ENCODE measurements around the gene RPH3AL. TPM values are rescaled to one million over a fixed set of nuclear protein-coding genes. Genes with fewer than 3 reads are reported as not detected.

RPH3AL gene
- total RNA-seq, 2 experiments from 2014 or later, result 2.4 to 2.8 TPM

DNA sequence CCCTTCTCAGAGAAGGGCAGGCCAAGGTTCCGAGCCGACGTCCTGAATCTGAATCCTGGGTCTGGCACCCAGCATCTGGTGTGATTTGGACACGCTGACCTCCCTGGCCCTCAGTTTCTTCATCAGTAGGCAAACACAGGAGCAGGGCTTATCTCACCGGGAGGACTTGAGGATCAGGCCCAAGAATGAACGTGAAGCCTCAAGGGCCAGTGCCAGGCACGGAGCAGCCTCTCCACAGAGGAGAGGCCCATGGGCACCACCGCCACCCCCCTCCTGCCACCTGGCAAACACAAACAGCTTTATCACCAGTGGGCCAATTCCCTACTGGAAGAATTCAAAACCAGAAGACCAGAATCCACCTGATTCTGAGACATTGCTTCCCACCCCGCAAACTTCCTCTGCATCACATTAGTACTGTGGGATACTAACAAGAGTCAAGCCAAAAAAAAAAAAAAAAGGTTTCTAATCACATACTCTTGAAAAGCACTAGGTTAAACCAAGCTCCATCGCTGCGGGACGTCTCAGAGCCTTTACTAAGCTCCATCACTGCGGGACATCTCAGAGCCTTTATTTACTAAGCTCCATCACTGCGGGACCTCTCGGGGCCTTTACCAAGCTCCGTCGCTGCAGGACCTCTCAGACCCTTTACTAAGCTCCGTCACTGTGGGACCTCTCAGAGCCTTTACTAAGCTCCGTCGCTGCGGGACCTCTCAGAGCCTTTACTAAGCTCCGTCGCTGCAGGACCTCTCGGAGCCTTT lies 103.2 kb downstream of the RPH3AL start:
- ATAC-seq (ENCODE audit: poor library complexity), result no peak
- Histone ChIP-seq H3K27me3 (ENCODE audit: control insufficient read depth in 1 of 2, insufficient read depth in 2 of 2, low read length in 2 of 2) (no peaks in the 10 kb centered on the region), H3K4me3 (ENCODE audit: low read length) (no peak overlapping the region), H3K27ac (ENCODE audit: low read depth in 1 of 2, low read length in 2 of 2) (no peak overlapping the region), H3K36me3 (ENCODE audit: insufficient read depth, low read length) (no peaks in the 10 kb centered on the region), H3K9me3 (ENCODE audit: control insufficient read depth in 1 of 2, insufficient read depth in 1 of 2, low read length in 2 of 2) (no peaks in the 10 kb centered on the region), H3K4me1 (ENCODE audit: insufficient read depth, low read length) (no peaks in the 10 kb centered on the region)
- H3K27ac Mint-ChIP-seq, result no peak overlapping the region
- no peak overlapping the region for H3K4me3 Mint-ChIP-seq
- DNase-seq, result no peak
- TF ChIP-seq, protein P1, sequence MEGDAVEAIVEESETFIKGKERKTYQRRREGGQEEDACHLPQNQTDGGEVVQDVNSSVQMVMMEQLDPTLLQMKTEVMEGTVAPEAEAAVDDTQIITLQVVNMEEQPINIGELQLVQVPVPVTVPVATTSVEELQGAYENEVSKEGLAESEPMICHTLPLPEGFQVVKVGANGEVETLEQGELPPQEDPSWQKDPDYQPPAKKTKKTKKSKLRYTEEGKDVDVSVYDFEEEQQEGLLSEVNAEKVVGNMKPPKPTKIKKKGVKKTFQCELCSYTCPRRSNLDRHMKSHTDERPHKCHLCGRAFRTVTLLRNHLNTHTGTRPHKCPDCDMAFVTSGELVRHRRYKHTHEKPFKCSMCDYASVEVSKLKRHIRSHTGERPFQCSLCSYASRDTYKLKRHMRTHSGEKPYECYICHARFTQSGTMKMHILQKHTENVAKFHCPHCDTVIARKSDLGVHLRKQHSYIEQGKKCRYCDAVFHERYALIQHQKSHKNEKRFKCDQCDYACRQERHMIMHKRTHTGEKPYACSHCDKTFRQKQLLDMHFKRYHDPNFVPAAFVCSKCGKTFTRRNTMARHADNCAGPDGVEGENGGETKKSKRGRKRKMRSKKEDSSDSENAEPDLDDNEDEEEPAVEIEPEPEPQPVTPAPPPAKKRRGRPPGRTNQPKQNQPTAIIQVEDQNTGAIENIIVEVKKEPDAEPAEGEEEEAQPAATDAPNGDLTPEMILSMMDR (IDR thresholded peaks at IDR 0.05), result no peak
- ChIA-PET POLR2A (no interaction called here), CTCF (no interaction called here)
- H3K36me3 Mint-ChIP-seq (ENCODE audit: low read depth), result no peaks in the 10 kb centered on the region
- H3K4me1 Mint-ChIP-seq (ENCODE audit: low read depth), result no peaks in the 10 kb centered on the region
- no peaks in the 10 kb centered on the region for H3K9me3 Mint-ChIP-seq
- no peaks in the 10 kb centered on the region for H3K27me3 Mint-ChIP-seq
- intact Hi-C loops (cut with DNase I, micrococcal nuclease), result no loop called here

DNA sequence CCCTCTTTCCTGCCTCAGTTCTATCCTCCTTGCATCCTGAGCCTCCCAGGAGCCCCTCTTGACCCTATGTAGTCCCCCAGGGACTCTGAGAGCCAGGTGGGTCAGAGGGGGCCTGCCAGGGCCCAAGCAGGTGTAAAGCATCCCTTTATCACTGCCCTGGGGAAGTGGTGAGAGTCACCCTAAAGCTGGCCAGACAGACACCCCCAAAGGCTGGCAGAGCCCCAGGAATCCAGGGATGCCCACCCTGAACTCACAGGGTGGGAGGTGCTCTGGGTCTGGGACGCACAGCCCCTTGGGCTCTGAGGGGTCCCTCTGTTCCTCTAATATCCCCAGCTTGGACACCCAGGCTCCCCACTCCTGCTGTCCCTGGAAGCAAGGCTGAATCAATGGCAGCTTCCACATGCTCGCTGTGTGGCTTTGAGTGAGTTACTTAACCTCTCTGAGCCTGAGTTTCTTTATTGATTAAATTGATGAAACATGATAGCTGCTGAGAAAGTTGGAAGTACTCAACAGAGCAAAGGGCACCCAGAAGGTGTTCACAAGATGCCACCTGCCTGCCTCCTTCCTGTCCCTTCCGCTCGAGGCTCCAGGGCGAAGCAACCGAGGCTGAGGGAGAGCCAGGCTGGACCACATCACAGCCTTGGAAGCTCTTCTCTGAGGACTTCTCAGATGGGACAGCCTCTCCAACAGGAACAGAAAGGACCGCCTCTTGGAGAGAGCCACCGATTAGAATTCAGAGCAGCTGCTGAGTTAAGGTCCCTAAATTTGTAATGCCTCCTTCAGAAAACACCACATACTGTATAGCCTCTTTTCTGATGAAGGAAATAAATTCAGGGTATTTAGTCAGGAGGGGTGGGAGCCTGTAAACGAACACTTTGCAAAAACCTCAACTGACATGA lies 104.0 kb downstream of the RPH3AL start:
- ChIA-PET POLR2A (no interaction called here), CTCF (no interaction called here)
- no peaks in the 10 kb centered on the region for H3K9me3 ChIP-seq (ENCODE audit: control insufficient read depth in 1 of 2, insufficient read depth in 1 of 2, low read length in 2 of 2)
- H3K27ac ChIP-seq (ENCODE audit: low read depth in 1 of 2, low read length in 2 of 2), result no peak overlapping the region
- Mint-ChIP-seq H3K9me3 (no peaks in the 10 kb centered on the region), H3K36me3 (ENCODE audit: low read depth) (no peaks in the 10 kb centered on the region), H3K4me1 (ENCODE audit: low read depth) (no peaks in the 10 kb centered on the region), H3K27ac (no peak overlapping the region), H3K27me3 (no peaks in the 10 kb centered on the region), H3K4me3 (no peak overlapping the region)
- no peaks in the 10 kb centered on the region for H3K4me1 ChIP-seq (ENCODE audit: insufficient read depth, low read length)
- intact Hi-C loops (cut with DNase I, micrococcal nuclease), result no loop called here
- TF ChIP-seq, protein P1 (IDR thresholded peaks at IDR 0.05), result no peak
- ATAC-seq (ENCODE audit: poor library complexity) (no peak), DNase-seq (no peak)
- no peak overlapping the region for H3K4me3 ChIP-seq (ENCODE audit: low read length)
- no peaks in the 10 kb centered on the region for H3K27me3 ChIP-seq (ENCODE audit: control insufficient read depth in 1 of 2, insufficient read depth in 2 of 2, low read length in 2 of 2)
- no peaks in the 10 kb centered on the region for H3K36me3 ChIP-seq (ENCODE audit: insufficient read depth, low read length)

GRCh38 chr17:247767-248166 lies 104.8 kb downstream of the RPH3AL start:
- H3K9me3 ChIP-seq (ENCODE audit: control insufficient read depth in 1 of 2, insufficient read depth in 1 of 2, low read length in 2 of 2), result no peaks in the 10 kb centered on the region
- H3K27ac ChIP-seq (ENCODE audit: low read depth in 1 of 2, low read length in 2 of 2), result no peak overlapping the region
- no peak overlapping the region for H3K4me3 Mint-ChIP-seq
- ChIA-PET POLR2A (no interaction called here), CTCF (no interaction called here)
- H3K27me3 ChIP-seq (ENCODE audit: control insufficient read depth in 1 of 2, insufficient read depth in 2 of 2, low read length in 2 of 2), result no peaks in the 10 kb centered on the region
- no peaks in the 10 kb centered on the region for H3K4me1 ChIP-seq (ENCODE audit: insufficient read depth, low read length)
- no peaks in the 10 kb centered on the region for H3K36me3 Mint-ChIP-seq (ENCODE audit: low read depth)
- intact Hi-C loops (cut with DNase I, micrococcal nuclease), result no loop called here
- no peaks in the 10 kb centered on the region for H3K27me3 Mint-ChIP-seq
- no peak overlapping the region for H3K4me3 ChIP-seq (ENCODE audit: low read length)
- H3K36me3 ChIP-seq (ENCODE audit: insufficient read depth, low read length), result no peaks in the 10 kb centered on the region
- ATAC-seq (ENCODE audit: poor library complexity) (no peak), DNase-seq (no peak)
- H3K27ac Mint-ChIP-seq, result no peak overlapping the region
- no peaks in the 10 kb centered on the region for H3K9me3 Mint-ChIP-seq
- TF ChIP-seq, protein P1 (IDR thresholded peaks at IDR 0.05), result no peak
- no peaks in the 10 kb centered on the region for H3K4me1 Mint-ChIP-seq (ENCODE audit: low read depth)
